ENCODE measurements around the gene GNG5.
"Not testable (repeated sequence)": the region's sequence is repeated elsewhere in the genome, so short reads cannot be mapped to it uniquely, and the experiment has no call there.

The GNG5 gene

GRCh38 chr1:84506002-84506728 is at the start of gene GNG5, which contains the start of gene SPATA1:
Gene GNG5 (minus strand): TSS chr1:84506581. CDS start chr1:84506091, 490 bp downstream.
Gene SPATA1 (plus strand): TSS chr1:84506386. CDS start chr1:84516360, 9,974 bp downstream.
- DNase-seq (ENCODE audit: low read depth in 2 of 2) = peak; percentile 96 to 97

GRCh38 chr1:84550826-84551225 is 44.4 kb upstream of the GNG5 start:
- DNase-seq (ENCODE audit: low read depth in 2 of 2) = no peak

- no peak for DNase-seq (ENCODE audit: low read depth in 2 of 2)
Observed at GRCh38 chr1:84541679-84542078, 35.3 kb upstream of the GNG5 start.

- DNase-seq (ENCODE audit: low read depth in 2 of 2) = no peak
Observed at GRCh38 chr1:84540759-84541158, 34.4 kb upstream of the GNG5 start.

DNA sequence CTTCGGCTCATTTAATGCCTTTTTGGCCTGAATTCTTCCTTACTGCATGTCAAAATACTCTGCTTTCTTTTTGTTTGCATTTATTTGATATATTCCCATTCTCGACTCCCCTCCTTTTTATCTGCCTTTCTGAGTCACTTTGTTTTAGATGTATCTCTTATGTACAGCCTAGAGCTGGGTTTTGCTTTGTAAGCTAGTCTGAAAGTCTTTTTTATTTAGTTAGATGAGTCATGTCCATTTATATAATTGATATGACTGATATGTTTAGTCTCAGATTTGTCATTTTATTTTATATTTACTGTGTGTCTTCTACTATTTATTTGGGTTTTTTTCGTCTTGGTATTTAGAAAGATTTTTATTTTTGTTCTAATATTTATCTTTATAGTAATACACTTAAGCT is 33.6 kb upstream of the GNG5 start:
- no peak for DNase-seq (ENCODE audit: low read depth in 2 of 2)

DNA sequence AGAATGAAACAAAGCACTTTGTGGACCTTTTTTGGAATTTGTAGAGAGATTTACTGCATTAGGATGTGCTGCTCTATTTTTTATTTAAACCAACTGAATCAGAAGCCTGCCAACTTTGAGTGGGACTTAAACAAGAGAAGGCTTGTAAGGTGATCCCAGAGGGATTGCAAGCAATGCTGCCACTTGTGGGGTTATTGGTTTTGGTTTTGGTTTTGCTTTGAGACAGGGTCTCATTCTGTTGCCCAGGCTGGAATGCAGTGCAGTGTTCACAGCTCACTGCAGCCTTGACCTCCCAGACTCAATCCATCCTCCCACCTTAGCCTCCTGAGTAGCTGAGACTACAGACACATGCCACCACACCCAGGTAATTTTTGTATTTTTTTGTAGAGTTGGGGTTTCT is 32.2 kb upstream of the GNG5 start:
- DNase-seq (ENCODE audit: low read depth in 2 of 2) = no peak

DNA sequence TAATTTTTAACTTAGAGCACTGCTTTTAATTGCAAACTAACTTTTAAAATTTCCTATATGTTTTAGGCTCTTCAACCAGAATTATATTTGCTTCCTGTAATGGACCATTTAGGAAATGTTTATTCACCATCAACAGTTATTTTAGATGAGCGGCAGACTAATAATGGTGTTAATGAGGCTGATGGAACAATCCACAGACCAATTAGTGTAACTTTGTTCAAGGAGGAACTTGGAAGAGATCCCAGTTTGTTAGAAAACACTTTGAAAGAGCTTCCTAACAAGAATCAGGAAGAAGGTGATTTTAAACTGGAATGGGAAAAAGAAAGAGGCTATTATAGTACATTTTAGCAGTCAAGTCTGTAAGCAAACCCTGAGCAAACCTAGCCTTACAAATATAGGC is 19.4 kb upstream of the GNG5 start:
- no peak for DNase-seq (ENCODE audit: low read depth in 2 of 2)

DNA sequence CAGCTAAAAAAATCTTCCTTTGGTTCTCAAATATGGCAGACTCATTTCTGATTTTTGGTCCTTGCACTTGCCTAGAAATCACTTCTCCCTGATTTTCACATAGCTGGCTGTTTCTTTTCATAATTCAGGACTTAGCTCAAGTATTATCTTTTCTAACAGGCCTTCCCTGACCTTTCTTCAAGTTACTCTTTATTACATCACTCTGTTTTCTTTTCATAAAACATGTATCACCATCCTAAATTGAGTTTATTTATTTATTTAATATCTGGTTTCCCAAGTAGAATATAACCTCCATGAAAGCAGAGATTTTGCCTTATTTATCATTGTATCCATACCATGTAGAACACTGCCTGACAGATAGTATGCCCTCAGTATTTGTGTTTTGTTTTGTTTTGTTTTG is 18.2 kb upstream of the GNG5 start:
- DNase-seq (ENCODE audit: low read depth in 2 of 2) = no peak

GRCh38 chr1:84510668-84511067 is 4.3 kb upstream of the GNG5 start:
- no peak for DNase-seq (ENCODE audit: low read depth in 2 of 2)

DNA sequence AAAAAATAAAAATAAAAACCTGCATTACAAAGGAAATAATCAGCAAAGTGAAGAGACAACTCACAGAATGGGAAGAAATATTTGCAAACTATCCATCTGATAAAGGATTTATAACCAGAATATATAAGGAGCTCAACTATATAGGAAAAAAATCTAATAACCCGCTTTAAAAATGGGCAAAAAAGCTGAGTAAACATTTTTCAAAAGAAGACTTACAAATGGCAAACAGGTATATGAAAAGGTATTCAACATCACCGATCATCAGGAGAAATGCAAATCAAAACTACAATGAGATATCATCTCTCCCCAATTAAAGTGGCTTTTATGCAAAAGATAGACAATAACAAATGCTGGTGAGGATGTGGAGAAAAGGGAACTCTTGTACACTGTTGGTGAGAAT is 3.8 kb upstream of the GNG5 start:
- no peak for DNase-seq (ENCODE audit: low read depth in 2 of 2)

DNA sequence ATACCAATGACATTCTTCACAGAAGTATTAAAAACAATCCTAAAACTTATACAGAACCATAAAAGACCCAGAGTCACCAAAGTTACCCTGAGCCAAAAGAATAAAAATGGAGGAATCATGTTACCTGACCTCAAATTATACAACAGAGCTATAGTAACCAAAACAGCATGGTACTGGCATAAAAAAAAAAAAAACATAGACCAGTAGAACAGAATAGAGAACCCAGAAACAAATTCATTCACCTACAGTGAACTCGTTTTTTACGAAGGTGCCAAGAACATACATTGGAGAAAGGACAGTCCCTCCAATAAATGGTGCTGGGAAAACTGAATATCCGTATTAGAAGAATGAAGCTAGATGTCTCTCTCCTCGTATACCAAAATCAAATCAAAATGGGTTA is 2.6 kb upstream of the GNG5 start:
- no peak for DNase-seq (ENCODE audit: low read depth in 2 of 2)

- no peak for DNase-seq (ENCODE audit: low read depth in 2 of 2)
Observed at GRCh38 chr1:84508510-84508909, 2.1 kb upstream of the GNG5 start.

DNA sequence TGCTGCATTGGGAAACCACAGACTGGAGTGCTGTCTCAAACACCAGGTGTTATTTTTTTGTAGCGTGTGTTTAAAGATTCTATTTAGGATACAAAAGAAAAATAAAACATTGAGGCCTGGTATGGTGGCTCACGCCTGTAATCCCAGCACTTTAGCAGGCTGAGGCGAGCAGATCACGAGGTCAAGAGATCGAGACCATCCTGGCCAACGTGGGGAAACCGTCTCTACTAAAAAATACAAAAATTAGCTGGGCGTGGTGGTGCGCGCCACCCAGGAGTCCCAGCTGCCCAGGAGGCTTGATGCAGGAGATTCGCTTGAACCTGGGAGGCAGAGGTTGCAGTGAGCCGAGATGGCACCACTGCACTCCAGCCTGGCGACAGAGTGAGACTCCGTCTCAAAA is 1.5 kb upstream of the GNG5 start:
- not testable (repeated sequence) for DNase-seq (ENCODE audit: low read depth in 2 of 2)

- no peak for DNase-seq (ENCODE audit: low read depth in 2 of 2)
Observed at GRCh38 chr1:84506729-84507453, 510 bp upstream of the GNG5 start.

DNA sequence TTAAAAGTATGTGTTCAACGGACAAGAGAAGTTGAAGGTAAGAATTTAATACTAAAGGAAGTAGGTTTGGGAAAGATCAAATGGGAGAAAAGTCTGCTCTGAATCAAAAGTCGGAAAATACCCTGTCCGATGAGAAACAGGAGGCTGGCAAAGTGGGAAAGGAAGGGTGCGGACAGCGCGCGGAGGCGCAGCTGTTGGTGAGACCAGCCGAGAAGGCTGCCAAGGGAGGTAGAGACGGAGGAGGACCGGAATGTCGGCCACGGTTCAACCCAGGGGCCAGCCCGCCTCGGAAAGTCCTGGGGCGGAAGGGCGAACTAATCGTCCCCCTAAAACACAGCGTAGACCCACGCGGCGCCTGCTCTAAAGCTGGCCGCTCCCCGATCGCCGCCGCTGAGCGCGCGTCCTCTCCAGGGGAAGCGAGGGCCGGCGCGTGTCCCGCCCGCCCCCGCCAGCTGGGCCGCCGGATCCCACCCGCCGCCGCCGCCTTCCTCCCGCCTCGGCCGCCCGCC is 834 bp downstream of the GNG5 start:
- DNase-seq (ENCODE audit: low read depth in 2 of 2) = no peak

GRCh38 chr1:84504580-84505492 is 1.5 kb downstream of the GNG5 start:
- no peak for DNase-seq (ENCODE audit: low read depth in 2 of 2)

DNA sequence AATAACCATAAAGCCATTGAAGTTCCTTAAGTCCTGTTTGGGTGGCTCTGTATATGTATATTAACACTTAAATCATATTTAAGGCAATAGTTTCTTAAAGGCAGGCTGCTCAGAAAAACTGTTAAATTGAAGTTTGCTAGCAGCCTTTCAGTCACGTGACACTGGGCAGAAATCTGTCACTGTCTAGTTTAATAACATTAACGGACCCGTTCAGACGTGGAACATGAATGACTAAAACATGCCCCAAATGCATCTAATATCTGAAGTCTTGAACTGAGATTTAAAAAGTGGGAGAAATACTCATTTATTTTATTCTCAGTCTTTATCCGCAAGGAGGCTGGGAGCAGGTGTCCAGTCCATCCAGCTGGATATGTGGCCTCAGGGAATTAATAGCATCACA is 3.5 kb downstream of the GNG5 start:
- DNase-seq (ENCODE audit: low read depth in 2 of 2) = no peak

DNA sequence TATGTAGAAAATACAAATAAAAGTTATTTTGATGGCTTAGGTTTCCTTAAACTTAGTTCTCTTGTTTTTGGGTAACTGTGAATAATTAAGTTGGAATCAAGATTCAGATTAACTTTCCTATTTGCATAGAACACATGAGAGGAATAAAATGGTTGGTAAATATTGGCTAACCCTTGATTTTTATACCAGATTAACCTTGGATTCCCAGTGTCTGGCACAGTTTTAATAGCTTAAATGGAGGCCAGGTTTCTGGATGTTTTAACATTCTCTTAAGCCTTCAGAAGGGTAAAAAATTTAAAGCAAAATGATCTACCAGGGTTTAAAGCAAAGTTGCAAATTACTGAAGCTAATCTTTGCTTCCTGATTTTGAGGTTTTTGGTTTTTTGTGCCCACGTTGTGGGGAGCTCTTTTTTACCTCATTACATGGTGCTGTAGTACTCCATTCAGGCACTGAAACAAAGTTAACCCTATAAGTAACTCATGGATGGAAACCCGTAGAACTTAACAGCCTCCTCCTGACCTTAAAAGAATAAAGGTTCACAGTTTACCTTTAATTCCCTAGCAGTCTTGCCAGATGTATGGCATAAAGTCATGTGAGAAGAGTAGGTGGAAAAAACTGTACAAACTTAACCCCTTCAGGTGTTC is 8.6 kb downstream of the GNG5 start:
- no peak for DNase-seq (ENCODE audit: low read depth in 2 of 2)

DNA sequence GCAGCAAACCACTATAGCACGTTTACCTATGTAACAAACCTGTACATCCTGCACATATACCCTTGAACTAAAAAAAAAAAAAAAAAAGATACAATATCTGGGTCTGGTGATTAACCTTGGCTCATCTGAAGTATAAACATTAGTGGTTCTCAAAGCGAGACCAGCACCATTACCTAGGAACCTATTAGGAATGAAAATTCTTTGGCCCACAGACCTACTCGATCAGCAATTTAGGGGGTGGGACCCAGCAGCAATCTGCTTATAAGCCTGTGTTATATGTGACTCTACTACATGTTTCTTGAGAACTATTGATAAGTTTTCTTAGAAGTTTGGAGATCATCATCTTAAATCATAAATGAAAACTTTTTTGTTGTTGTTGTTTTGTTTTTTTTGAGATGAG is 9.9 kb downstream of the GNG5 start:
- DNase-seq (ENCODE audit: low read depth in 2 of 2) = no peak

DNA sequence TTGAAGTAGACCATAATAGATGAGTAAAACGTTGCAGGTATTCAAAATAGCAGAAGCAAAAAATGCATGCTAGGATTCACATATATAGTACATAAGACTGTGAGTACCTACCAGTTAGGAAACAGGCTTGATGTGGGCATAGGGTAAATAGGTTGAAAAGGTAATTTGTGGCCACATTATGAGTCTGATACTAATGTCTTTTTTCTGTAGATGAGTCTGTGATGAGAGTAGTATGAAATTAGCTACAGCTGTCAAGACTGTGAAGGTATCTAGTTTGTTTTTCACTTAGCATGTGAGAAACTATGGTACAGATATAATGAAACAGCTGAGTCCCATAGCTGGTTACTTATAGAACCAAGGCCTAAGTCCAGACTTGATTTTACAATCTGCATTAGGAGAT is 12.6 kb downstream of the GNG5 start:
- no peak for DNase-seq (ENCODE audit: low read depth in 2 of 2)

- DNase-seq (ENCODE audit: low read depth in 2 of 2) = no peak
Observed at GRCh38 chr1:84492726-84493125, 13.7 kb downstream of the GNG5 start.

DNA sequence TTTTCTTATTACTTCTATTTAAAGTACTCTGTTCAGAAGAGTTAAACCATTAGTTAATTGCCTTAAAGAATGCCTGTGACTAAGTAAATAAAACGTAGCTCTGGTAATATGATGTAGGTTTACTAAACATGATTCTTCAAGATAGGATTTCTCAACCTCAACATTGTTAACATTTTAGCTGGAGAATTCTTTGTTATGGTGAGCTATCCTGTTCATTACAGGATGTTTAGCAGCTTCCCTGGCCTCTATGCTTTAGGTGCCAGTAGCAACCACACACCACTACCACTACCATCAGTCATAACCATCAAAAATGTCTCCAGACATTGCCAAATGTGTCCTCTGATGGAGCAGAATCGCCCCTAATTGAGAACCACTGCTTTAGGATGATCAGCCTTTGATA is 16.6 kb downstream of the GNG5 start:
- DNase-seq (ENCODE audit: low read depth in 2 of 2) = no peak

All from stimulated activated CD4-positive, alpha-beta T cell treated with anti-CD3 and anti-CD28 coated beads, Interleukin-4, amount 100 ng/mL, for 48 hours (primary cell).